Mesenchymal stem cell (in vitro differentiated cells and primary cell): ENCODE measurements around the gene PNN.
A peak's percentile ranks its signal among the peaks of the same experiment; 100 is the strongest.

ENCODE experiments used
- DNase-seq: peaks from one replicate; pipeline ENCODE4 v3.0.0-alpha.2; 2013
- H2AFZ ChIP-seq: one replicate; pipeline ENCODE4 v1.6.1; 2013; ENCODE audit warnings: low read depth, mild to moderate bottlenecking, control low read depth, inconsistent platforms, low read length, moderate library complexity
- H2AK5ac ChIP-seq: 2 replicates; pipeline ENCODE4 v1.6.1; 2013; ENCODE audit warnings: low read length, moderate library complexity, mild to moderate bottlenecking, inconsistent platforms; ENCODE audit not compliant: severe bottlenecking
- H2BK120ac ChIP-seq: one replicate; pipeline ENCODE4 v1.6.1; 2013; ENCODE audit warnings: low read depth, mild to moderate bottlenecking, inconsistent platforms, low read length, moderate library complexity
- H2BK12ac ChIP-seq, 2 experiments: one replicate each; pipeline ENCODE4 v1.6.1; 2013; ENCODE audit warnings: inconsistent platforms in 2 of 2, low read length in 2 of 2, mild to moderate bottlenecking in 2 of 2, moderate library complexity in 2 of 2, control low read depth in 1 of 2
- H2BK15ac ChIP-seq: one replicate; pipeline ENCODE4 v1.6.1; 2013; ENCODE audit warnings: mild to moderate bottlenecking, low read depth, inconsistent platforms; ENCODE audit not compliant: poor library complexity, severe bottlenecking
- H2BK5ac ChIP-seq: 2 replicates; pipeline ENCODE4 v1.6.1; 2013; ENCODE audit warnings: low read depth, mild to moderate bottlenecking, low read length, control low read depth, inconsistent platforms; ENCODE audit not compliant: poor library complexity, severe bottlenecking
- H3K14ac ChIP-seq, 2 experiments: one replicate each; pipeline ENCODE4 v1.6.1; 2013; ENCODE audit warnings: inconsistent platforms in 2 of 2, low read length in 2 of 2, control low read depth in 1 of 2, mild to moderate bottlenecking in 1 of 2, moderate library complexity in 1 of 2
- H3K18ac ChIP-seq, 2 experiments: one replicate each; pipeline ENCODE4 v1.6.1; 2013; ENCODE audit warnings: inconsistent platforms in 2 of 2, low read length in 2 of 2, control low read depth in 1 of 2, low read depth in 1 of 2, mild to moderate bottlenecking in 1 of 2
- H3K23ac ChIP-seq, 2 experiments: one replicate each; pipeline ENCODE4 v1.6.1; 2013; ENCODE audit warnings: inconsistent platforms in 2 of 2, low read length in 2 of 2, mild to moderate bottlenecking in 2 of 2, moderate library complexity in 2 of 2, control low read depth in 1 of 2
- H3K27ac ChIP-seq: 2 replicates; pipeline ENCODE4 v1.5.1; 2013; ENCODE audit warnings: mild to moderate bottlenecking, moderate library complexity, low read length, control low read depth, inconsistent platforms; ENCODE audit not compliant: poor library complexity, severe bottlenecking
- H3K27me3 ChIP-seq, 2 experiments: 2 replicates each; pipeline versions ENCODE4 v1.6.1 to v1.7.0; 2013; ENCODE audit warnings: low read length in 2 of 2, mild to moderate bottlenecking in 2 of 2, moderate library complexity in 2 of 2, control low read depth in 1 of 2, inconsistent platforms in 1 of 2; ENCODE audit not compliant: control insufficient read depth in 1 of 2, insufficient read depth in 1 of 2
- H3K36me3 ChIP-seq, 2 experiments: 2 replicates each; pipeline versions ENCODE4 v1.6.1 to v1.7.0; 2013; ENCODE audit warnings: low read length in 2 of 2, control low read depth in 1 of 2, inconsistent platforms in 1 of 2, low read depth in 1 of 2, mild to moderate bottlenecking in 1 of 2; ENCODE audit not compliant: insufficient read depth in 2 of 2, control insufficient read depth in 1 of 2
- H3K4ac ChIP-seq, 2 experiments: one replicate each; pipeline ENCODE4 v1.6.1; 2013; ENCODE audit warnings: inconsistent platforms in 2 of 2, low read length in 2 of 2, mild to moderate bottlenecking in 2 of 2, moderate library complexity in 2 of 2, control low read depth in 1 of 2, low read depth in 1 of 2
- H3K4me1 ChIP-seq: 2 replicates; pipeline ENCODE4 v1.6.1; 2013; ENCODE audit warnings: low read depth, low read length, control low read depth; ENCODE audit not compliant: control insufficient read depth, insufficient read depth
- H3K4me2 ChIP-seq: 2 replicates; pipeline ENCODE4 v1.6.1; 2013; ENCODE audit warnings: low read length, mild to moderate bottlenecking, inconsistent platforms; ENCODE audit not compliant: poor library complexity, severe bottlenecking
- H3K4me3 ChIP-seq, 2 experiments: 2 replicates each; pipeline versions ENCODE4 v1.5.1 to v1.7.0; 2013; ENCODE audit warnings: low read length in 2 of 2, mild to moderate bottlenecking in 2 of 2, control low read depth in 1 of 2, low read depth in 1 of 2; ENCODE audit not compliant: insufficient read depth in 1 of 2
- H3K79me1 ChIP-seq: replicated peaks from 2 replicates; pipeline ENCODE4 v1.6.1; 2013; ENCODE audit warnings: mild to moderate bottlenecking, control low read depth, low read length, inconsistent platforms; ENCODE audit not compliant: poor library complexity, severe bottlenecking
- H3K9ac ChIP-seq: 2 replicates; pipeline ENCODE4 v1.7.0; 2013; ENCODE audit warnings: mild to moderate bottlenecking, low read length, moderate library complexity
- H3K9me3 ChIP-seq: 2 replicates; pipeline ENCODE4 v1.7.0; 2013; ENCODE audit warnings: mild to moderate bottlenecking, low read length; ENCODE audit not compliant: control insufficient read depth
- H4K8ac ChIP-seq: one replicate; pipeline ENCODE4 v1.6.1; 2013; ENCODE audit warnings: inconsistent platforms, mild to moderate bottlenecking, low read length, moderate library complexity
- H4K91ac ChIP-seq: one replicate; pipeline ENCODE4 v1.6.1; 2013; ENCODE audit warnings: mild to moderate bottlenecking, low read length, inconsistent platforms
- WGBS: methylation state at CpG from one replicate; pipeline ENCODE4 v1.1.7; 2013; ENCODE audit warnings: mixed read lengths; 5-methylcytosine and 5-hydroxymethylcytosine counted together

Gene PNN

DNA sequence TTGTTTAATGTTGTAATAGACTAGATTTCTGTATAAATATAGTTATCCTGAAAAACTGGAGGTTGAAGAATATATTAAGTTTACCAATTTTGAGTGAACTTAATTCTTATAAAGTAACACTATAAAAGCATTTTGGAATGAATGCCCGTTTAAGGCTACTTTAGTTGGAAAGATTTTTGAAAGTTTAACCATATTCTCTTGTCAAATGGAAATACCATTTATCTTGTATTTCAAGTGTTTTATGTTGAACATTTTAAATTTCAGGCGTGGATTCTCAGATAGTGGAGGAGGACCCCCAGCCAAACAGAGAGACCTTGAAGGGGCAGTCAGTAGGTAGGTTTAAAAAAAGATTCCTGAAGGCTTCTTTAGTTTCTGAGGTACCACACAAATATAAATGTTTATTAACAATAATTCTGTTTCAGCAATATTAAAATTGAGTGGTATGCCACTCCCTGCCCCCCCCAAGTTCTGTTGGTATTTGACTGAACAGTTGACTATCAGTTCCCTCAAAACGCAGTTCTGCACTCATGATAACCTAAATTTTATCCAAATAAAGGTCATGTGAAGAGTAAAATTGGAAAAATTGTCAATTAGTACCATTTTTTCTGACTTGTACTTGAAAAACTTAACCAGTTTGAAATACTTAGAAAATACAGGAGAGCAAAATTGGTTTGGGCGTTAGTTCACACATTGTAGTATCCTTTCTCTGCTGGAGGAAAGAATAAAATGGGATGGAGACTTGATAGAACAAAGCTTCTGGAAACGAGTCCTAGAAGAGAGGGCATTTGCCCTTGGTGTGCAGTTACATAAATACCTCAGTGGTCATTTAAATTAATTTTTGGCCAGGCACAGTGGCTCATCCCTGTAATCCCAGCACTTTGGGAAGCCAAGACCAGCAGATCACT lies 1.5 kb downstream of the PNN start:
- Histone ChIP-seq H3K4me3 (peak overlapping the region in 1 of 2 experiments; percentile 93), H3K14ac (no peak overlapping the region), H3K18ac (no peak overlapping the region), H4K91ac (no peak overlapping the region), H4K8ac (no peak overlapping the region), H2BK120ac (no peak overlapping the region), H2AFZ (no peak overlapping the region), H3K27me3 (no peaks in the 10 kb centered on the region), H3K36me3 (peaks cover 21 to 54% of the 10 kb centered on the region in 2 experiments), H3K4me1 (peaks cover 5% of the 10 kb centered on the region), H3K4ac (no peak overlapping the region), H2AK5ac (no peak overlapping the region), H2BK5ac (no peak overlapping the region), H3K79me1 (peaks cover 14% of the 10 kb centered on the region), H3K4me2 (peak overlapping the region; percentile 67), H3K23ac (peak overlapping the region in 1 of 2 experiments; percentile 93), H3K9me3 (no peaks in the 10 kb centered on the region), H3K9ac (peak overlapping the region; percentile 98), H2BK15ac (no peak overlapping the region), H3K27ac (no peak overlapping the region), H2BK12ac (no peak overlapping the region)
- no peak for DNase-seq
- WGBS, result 100% methylated on average over 2 of the region's 5 CpGs

DNA sequence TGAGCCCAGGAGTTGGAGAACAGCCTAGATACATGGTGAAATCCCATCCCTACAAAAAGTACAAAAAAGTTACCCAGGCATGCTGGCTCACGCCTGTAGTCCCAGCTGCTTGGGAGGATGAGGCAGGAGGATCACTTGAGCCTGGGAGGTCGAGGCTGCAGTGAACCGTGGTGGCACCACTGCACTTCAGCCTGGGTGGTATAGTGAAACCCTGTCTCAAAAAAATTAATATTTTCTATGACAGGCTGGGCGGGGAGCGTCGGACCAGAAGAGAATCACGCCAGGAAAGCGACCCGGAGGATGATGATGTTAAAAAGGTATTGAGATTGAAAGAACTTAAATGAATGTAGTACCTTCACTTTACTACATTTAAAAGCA lies 2.1 kb downstream of the PNN start:
- peak overlapping the region; percentile 98 for H3K9ac ChIP-seq
- peaks cover 21 to 60% of the 10 kb centered on the region in 2 experiments for H3K36me3 ChIP-seq
- no peaks in the 10 kb centered on the region for H3K9me3 ChIP-seq
- no peak overlapping the region for H4K8ac ChIP-seq
- no peak overlapping the region for H2AFZ ChIP-seq
- peaks cover 14% of the 10 kb centered on the region for H3K79me1 ChIP-seq
- H3K4me3 ChIP-seq, result no peak overlapping the region
- no peak overlapping the region for H4K91ac ChIP-seq
- peaks cover 5% of the 10 kb centered on the region for H3K4me1 ChIP-seq
- H2BK5ac ChIP-seq, result no peak overlapping the region
- H3K14ac ChIP-seq, result no peak overlapping the region
- no peak for DNase-seq
- H3K27ac ChIP-seq, result no peak overlapping the region
- H3K18ac ChIP-seq, result no peak overlapping the region
- 99% methylated on average over 6 of the region's 9 CpGs for WGBS
- peak overlapping the region in 1 of 2 experiments; percentile 93 for H3K23ac ChIP-seq
- no peaks in the 10 kb centered on the region for H3K27me3 ChIP-seq
- H2BK12ac ChIP-seq, result no peak overlapping the region
- no peak overlapping the region for H2BK120ac ChIP-seq
- H2AK5ac ChIP-seq, result no peak overlapping the region
- no peak overlapping the region for H3K4me2 ChIP-seq
- H3K4ac ChIP-seq, result no peak overlapping the region
- H2BK15ac ChIP-seq, result no peak overlapping the region

DNA sequence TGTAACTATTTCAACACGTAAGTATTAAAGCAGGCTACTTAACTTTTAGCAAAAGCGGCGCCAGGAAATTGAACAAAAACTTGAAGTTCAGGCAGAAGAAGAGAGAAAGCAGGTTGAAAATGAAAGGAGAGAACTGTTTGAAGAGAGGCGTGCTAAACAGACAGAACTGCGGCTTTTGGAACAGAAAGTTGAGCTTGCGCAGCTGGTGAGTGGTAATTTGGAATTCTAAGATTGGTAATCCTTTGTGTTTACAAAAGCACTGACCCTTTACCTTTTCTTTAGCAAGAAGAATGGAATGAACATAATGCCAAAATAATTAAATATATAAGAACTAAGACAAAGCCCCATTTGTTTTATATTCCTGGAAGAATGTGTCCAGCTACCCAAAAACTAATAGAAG lies 4.0 kb downstream of the PNN start:
- no peak overlapping the region for H3K18ac ChIP-seq
- no peak overlapping the region for H2BK15ac ChIP-seq
- no peak overlapping the region for H3K4me2 ChIP-seq
- peaks cover 14% of the 10 kb centered on the region for H3K79me1 ChIP-seq
- H3K9ac ChIP-seq, result no peak overlapping the region
- H2AFZ ChIP-seq, result no peak overlapping the region
- no peak overlapping the region for H2BK5ac ChIP-seq
- H3K27me3 ChIP-seq, result no peaks in the 10 kb centered on the region
- no peak overlapping the region for H2BK120ac ChIP-seq
- H3K4me3 ChIP-seq, result no peak overlapping the region
- peaks cover 5% of the 10 kb centered on the region for H3K4me1 ChIP-seq
- H3K14ac ChIP-seq, result no peak overlapping the region
- H3K23ac ChIP-seq, result no peak overlapping the region
- H4K8ac ChIP-seq, result no peak overlapping the region
- H3K4ac ChIP-seq, result no peak overlapping the region
- no peak overlapping the region for H2BK12ac ChIP-seq
- H3K36me3 ChIP-seq, result peaks cover 25 to 79% of the 10 kb centered on the region in 2 experiments
- H4K91ac ChIP-seq, result no peak overlapping the region
- WGBS, result 92% methylated on average over 6 of the region's 6 CpGs
- no peak for DNase-seq
- no peaks in the 10 kb centered on the region for H3K9me3 ChIP-seq
- H3K27ac ChIP-seq, result no peak overlapping the region
- H2AK5ac ChIP-seq, result no peak overlapping the region

DNA sequence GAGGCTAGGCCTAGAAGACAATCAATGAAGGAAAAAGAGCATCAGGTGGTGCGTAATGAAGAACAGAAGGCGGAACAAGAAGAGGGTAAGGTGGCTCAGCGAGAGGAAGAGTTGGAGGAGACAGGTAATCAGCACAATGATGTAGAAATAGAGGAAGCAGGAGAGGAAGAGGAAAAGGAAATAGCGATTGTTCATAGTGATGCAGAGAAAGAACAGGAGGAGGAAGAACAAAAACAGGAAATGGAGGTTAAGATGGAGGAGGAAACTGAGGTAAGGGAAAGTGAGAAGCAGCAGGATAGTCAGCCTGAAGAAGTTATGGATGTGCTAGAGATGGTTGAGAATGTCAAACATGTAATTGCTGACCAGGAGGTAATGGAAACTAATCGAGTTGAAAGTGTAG lies 5.5 kb downstream of the PNN start:
- peaks cover 18% of the 10 kb centered on the region for H3K79me1 ChIP-seq
- H2AFZ ChIP-seq, result no peak overlapping the region
- H2BK120ac ChIP-seq, result no peak overlapping the region
- H3K4me2 ChIP-seq, result no peak overlapping the region
- peaks cover 34 to 92% of the 10 kb centered on the region in 2 experiments for H3K36me3 ChIP-seq
- no peak overlapping the region for H3K9ac ChIP-seq
- no peak overlapping the region for H4K8ac ChIP-seq
- H2AK5ac ChIP-seq, result no peak overlapping the region
- no peak for DNase-seq
- H2BK5ac ChIP-seq, result no peak overlapping the region
- no peak overlapping the region for H2BK12ac ChIP-seq
- no peak overlapping the region for H3K18ac ChIP-seq
- no peak overlapping the region for H2BK15ac ChIP-seq
- no peak overlapping the region for H4K91ac ChIP-seq
- H3K14ac ChIP-seq, result no peak overlapping the region
- H3K27ac ChIP-seq, result no peak overlapping the region
- no peak overlapping the region for H3K23ac ChIP-seq
- no peaks in the 10 kb centered on the region for H3K9me3 ChIP-seq
- 97% methylated on average over 5 of the region's 5 CpGs for WGBS
- H3K4me1 ChIP-seq, result peaks cover 5% of the 10 kb centered on the region
- H3K4me3 ChIP-seq, result no peak overlapping the region
- H3K27me3 ChIP-seq, result no peaks in the 10 kb centered on the region
- H3K4ac ChIP-seq, result no peak overlapping the region
